Measurements from ENCODE around the gene EEF1A1.

- TF ChIP-seq CTCF (IDR thresholded peaks at IDR 0.05): no peak
- TF ChIP-seq EP300 (IDR thresholded peaks at IDR 0.05): no peak
- TF ChIP-seq POLR2A (IDR thresholded peaks at IDR 0.05): no peak
- TF ChIP-seq POLR2AphosphoS5 (IDR thresholded peaks at IDR 0.05): no peak
These were observed 43.9 kb upstream of the EEF1A1 start for GRCh38 chr6:73564578-73565345.

Measured in upper lobe of left lung (tissue), 4 donors.